Measurements from ENCODE around the gene C9orf78.

Gene C9orf78

GRCh38 chr9:129810116-129810515 lies 25.0 kb downstream of the C9orf78 start:
- DNase-seq (ENCODE audit: extremely low spot score): no peak
- ChIA-PET CTCF (no interaction called here), POLR2A (no interaction called here)
- TF ChIP-seq HDGF (IDR thresholded peaks at IDR 0.05; ENCODE audit: borderline replicate concordance): no peak
- TF ChIP-seq ELF4 (IDR thresholded peaks at IDR 0.05): no peak
- no peak for TF ChIP-seq BHLHE40 (IDR thresholded peaks at IDR 0.05; ENCODE audit: borderline replicate concordance)

GRCh38 chr9:129809346-129809745 lies 25.7 kb downstream of the C9orf78 start:
- no peak for DNase-seq (ENCODE audit: extremely low spot score)
- POLR2A ChIA-PET: no interaction called here
- CTCF ChIA-PET: no interaction called here
- no peak for TF ChIP-seq LEF1 (IDR thresholded peaks at IDR 0.05; ENCODE audit: borderline replicate concordance)
- no peak for TF ChIP-seq PKNOX1 (IDR thresholded peaks at IDR 0.05)
- no peak for TF ChIP-seq CTBP1 (IDR thresholded peaks at IDR 0.05; ENCODE audit: borderline replicate concordance)
- TF ChIP-seq SUZ12 (IDR thresholded peaks at IDR 0.05): no peak
- no peak for TF ChIP-seq TARDBP (IDR thresholded peaks at IDR 0.05)
- TF ChIP-seq L3MBTL2 (conservative IDR thresholded peaks at IDR 0.05): no peak
- TF ChIP-seq ARNT (IDR thresholded peaks at IDR 0.05): no peak
- no peak for TF ChIP-seq ELF4 (IDR thresholded peaks at IDR 0.05)
- TF ChIP-seq BHLHE40 (IDR thresholded peaks at IDR 0.05; ENCODE audit: borderline replicate concordance): no peak
- TF ChIP-seq HDGF (IDR thresholded peaks at IDR 0.05; ENCODE audit: borderline replicate concordance): no peak
- TF ChIP-seq ZNF384 (IDR thresholded peaks at IDR 0.05): no peak
- no peak for TF ChIP-seq FOXK2 (IDR thresholded peaks at IDR 0.05)

DNA sequence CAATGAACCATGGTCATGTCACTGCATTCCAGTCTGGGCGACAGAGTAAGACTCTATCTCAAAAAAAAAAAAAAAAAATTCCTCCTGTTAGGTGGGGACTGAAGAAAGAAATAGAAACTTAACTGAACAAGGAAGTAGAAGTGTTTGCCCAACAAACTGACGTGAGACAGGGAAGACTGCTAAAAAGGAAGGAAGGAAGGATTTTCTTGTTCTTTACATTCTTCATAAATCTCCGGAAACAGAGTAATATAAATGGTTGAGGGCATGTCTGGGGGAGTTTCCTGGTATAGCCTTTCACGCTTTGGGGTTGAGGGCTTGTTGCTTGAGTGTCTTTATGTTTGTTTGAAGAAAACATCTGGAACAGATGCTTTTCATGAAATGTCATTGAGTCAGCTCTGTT lies 29.0 kb downstream of the C9orf78 start:
- CTCF ChIA-PET: no interaction called here
- TF ChIP-seq TARDBP (IDR thresholded peaks at IDR 0.05): no peak
- no peak for TF ChIP-seq CTBP1 (IDR thresholded peaks at IDR 0.05; ENCODE audit: borderline replicate concordance)
- no peak for TF ChIP-seq LEF1 (IDR thresholded peaks at IDR 0.05; ENCODE audit: borderline replicate concordance)
- DNase-seq (ENCODE audit: extremely low spot score): no peak
- POLR2A ChIA-PET: no interaction called here

GRCh38 chr9:129803676-129804060 lies 31.4 kb downstream of the C9orf78 start:
- TF ChIP-seq TARDBP (IDR thresholded peaks at IDR 0.05) (no peak), SP1 (IDR thresholded peaks at IDR 0.05) (no peak), CTBP1 (IDR thresholded peaks at IDR 0.05; ENCODE audit: borderline replicate concordance) (no peak), FOXK2 (IDR thresholded peaks at IDR 0.05) (no peak), LEF1 (IDR thresholded peaks at IDR 0.05; ENCODE audit: borderline replicate concordance) (no peak), FOXM1 (IDR thresholded peaks at IDR 0.05; ENCODE audit: borderline replicate concordance) (no peak), ZNF384 (IDR thresholded peaks at IDR 0.05) (no peak), SUZ12 (IDR thresholded peaks at IDR 0.05) (no peak), HDGF (IDR thresholded peaks at IDR 0.05; ENCODE audit: borderline replicate concordance) (no peak), ELF4 (IDR thresholded peaks at IDR 0.05) (no peak), FOXA1 (IDR thresholded peaks at IDR 0.05) (no peak), ARNT (IDR thresholded peaks at IDR 0.05) (no peak), NFRKB (IDR thresholded peaks at IDR 0.05) (no peak), PKNOX1 (IDR thresholded peaks at IDR 0.05) (no peak), L3MBTL2 (conservative IDR thresholded peaks at IDR 0.05) (no peak), BHLHE40 (IDR thresholded peaks at IDR 0.05; ENCODE audit: borderline replicate concordance) (no peak)
- peak; percentile 17 for DNase-seq (ENCODE audit: extremely low spot score)
- POLR2A ChIA-PET: interaction anchor here (0.5 to 1.1 kb wide), 3 partner anchors 8 to 336 kb away, joined by 3 to 9 read pairs (median 3); no protein-coding TSS in a partner anchor
- CTCF ChIA-PET: no interaction called here

DNA sequence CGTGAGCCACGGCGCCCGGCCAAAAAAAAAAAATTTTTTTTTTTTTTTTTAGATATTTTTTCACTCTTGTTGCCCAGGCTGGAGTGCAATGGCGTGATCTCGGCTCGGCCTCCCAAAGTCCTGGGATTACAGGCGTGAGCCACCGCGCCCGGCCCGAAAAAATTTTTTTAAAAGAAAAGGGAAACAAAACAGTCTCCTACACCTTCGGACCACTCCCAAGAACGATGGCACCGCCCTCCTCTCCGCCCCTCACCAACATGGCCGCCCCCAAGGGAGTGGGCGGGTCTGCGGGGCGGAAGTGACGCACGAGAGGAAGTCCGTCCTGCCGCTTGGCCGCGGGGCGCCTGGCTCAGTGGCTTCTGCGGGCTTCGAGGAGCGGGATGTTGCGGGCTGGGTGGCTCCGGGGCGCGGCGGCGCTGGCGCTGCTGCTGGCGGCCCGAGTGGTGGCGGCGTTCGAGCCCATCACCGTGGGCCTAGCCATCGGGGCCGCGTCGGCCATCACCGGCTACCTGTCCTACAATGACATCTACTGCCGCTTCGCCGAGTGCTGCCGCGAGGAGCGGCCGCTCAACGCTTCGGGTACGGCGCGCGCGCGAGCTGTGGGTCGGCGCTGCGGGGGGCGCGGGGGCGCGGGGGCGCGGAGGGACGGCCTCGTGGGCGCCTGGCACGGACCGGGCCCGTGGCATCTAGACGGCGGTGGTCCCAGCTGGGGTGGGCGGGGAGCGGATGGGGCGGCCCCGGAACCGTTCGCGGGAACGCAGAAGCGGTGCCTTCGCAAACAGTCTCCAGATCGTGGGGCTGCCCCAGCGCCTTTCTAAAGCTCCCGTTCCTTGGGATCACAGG lies 32.0 kb downstream of the C9orf78 start, which contains the start of gene TOR1B:
Gene TOR1B (plus strand): TSS at position 352 of the 843 bp plus-strand sequence. CDS start 29 bp downstream, at position 381.
- ChIA-PET POLR2A (interaction anchor here (0.7 to 1.1 kb wide), 3 partner anchors 9 to 269 kb away, joined by 3 to 9 read pairs (median 3); no protein-coding TSS in a partner anchor), CTCF (no interaction called here)
- TF ChIP-seq FOXK2 (IDR thresholded peaks at IDR 0.05) (no peak), HDGF (IDR thresholded peaks at IDR 0.05; ENCODE audit: borderline replicate concordance) (no peak), BHLHE40 (IDR thresholded peaks at IDR 0.05; ENCODE audit: borderline replicate concordance) (no peak), L3MBTL2 (conservative IDR thresholded peaks at IDR 0.05) (no peak), ELF4 (IDR thresholded peaks at IDR 0.05) (peak; percentile 8; the same call in 1 of the 2 replicates), ARNT (IDR thresholded peaks at IDR 0.05) (no peak), PKNOX1 (IDR thresholded peaks at IDR 0.05) (no peak), NFRKB (IDR thresholded peaks at IDR 0.05) (no peak), TARDBP (IDR thresholded peaks at IDR 0.05) (no peak), SP1 (IDR thresholded peaks at IDR 0.05) (no peak), ZNF384 (IDR thresholded peaks at IDR 0.05) (peak; percentile 87), CTBP1 (IDR thresholded peaks at IDR 0.05; ENCODE audit: borderline replicate concordance) (no peak), FOXM1 (IDR thresholded peaks at IDR 0.05; ENCODE audit: borderline replicate concordance) (no peak)
- DNase-seq (ENCODE audit: extremely low spot score): peak; percentile 95

- no peak for DNase-seq (ENCODE audit: extremely low spot score)
- TF ChIP-seq NFRKB (IDR thresholded peaks at IDR 0.05) (no peak), HDGF (IDR thresholded peaks at IDR 0.05; ENCODE audit: borderline replicate concordance) (no peak), ARNT (IDR thresholded peaks at IDR 0.05) (no peak), FOXA1 (IDR thresholded peaks at IDR 0.05) (no peak), BHLHE40 (IDR thresholded peaks at IDR 0.05; ENCODE audit: borderline replicate concordance) (no peak), L3MBTL2 (conservative IDR thresholded peaks at IDR 0.05) (no peak), FOXK2 (IDR thresholded peaks at IDR 0.05) (no peak), ELF4 (IDR thresholded peaks at IDR 0.05) (no peak), PKNOX1 (IDR thresholded peaks at IDR 0.05) (no peak), FOXM1 (IDR thresholded peaks at IDR 0.05; ENCODE audit: borderline replicate concordance) (no peak), ZNF384 (IDR thresholded peaks at IDR 0.05) (no peak), SP1 (IDR thresholded peaks at IDR 0.05) (no peak), TARDBP (IDR thresholded peaks at IDR 0.05) (no peak), LEF1 (IDR thresholded peaks at IDR 0.05; ENCODE audit: borderline replicate concordance) (no peak)
- CTCF ChIA-PET: interaction anchor here (0.7 kb wide), 1 partner anchor 26 kb away, joined by 3 read pairs; no protein-coding TSS in a partner anchor
- POLR2A ChIA-PET: no interaction called here
Observed at GRCh38 chr9:129801504-129801903, 33.6 kb downstream of the C9orf78 start.
